DND-41 (cell line): ENCODE results near the gene INA.
A peak's percentile ranks its signal among the peaks of the same experiment; 100 is the strongest.

Source experiments
- EZH2 ChIP-seq: IDR thresholded peaks from 3 replicates; pipeline ENCODE4 v1.6.1; 2012; ENCODE audit warnings: borderline replicate concordance, low read depth, mild to moderate bottlenecking, moderate library complexity, low read length, inconsistent platforms; ENCODE audit not compliant: severe bottlenecking
- TF ChIP-seq, protein P1 (sequence below): IDR thresholded peaks from 2 replicates; pipeline ENCODE4 v1.5.1; 2012; ENCODE audit warnings: borderline replicate concordance, low read length, moderate library complexity, mild to moderate bottlenecking; ENCODE audit not compliant: poor library complexity, severe bottlenecking; ENCODE audit errors: extremely low read depth

DNA sequence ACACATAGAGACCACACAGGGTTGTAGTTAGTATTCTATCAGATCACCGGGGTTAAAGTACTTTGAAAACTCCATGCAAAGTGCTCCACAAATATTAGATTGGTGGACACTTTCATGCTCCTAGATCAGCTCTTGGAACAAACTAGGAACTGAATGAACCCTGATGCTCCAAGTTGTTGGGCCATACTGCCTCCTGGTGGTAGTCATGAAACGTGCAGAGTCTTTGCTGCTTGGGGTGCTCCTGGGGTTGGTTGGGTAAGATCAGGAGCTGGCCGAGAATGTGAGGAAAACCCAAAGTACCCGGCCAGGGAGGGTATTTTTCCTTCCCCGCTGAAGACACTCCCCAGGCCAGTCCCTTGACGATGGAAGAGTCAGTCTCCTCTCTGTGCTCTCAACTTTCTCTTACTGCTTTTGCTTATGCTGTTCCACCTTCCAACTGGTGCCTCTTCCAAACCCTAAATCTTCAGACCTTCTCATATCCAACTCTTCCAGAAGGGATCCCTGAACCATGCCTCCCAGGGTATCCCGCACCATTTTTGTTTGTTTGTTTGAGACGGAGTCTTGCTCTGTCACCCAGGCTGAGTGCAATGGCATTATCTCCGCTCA, 32.2 kb upstream of the INA start:
- TF ChIP-seq, protein P1, sequence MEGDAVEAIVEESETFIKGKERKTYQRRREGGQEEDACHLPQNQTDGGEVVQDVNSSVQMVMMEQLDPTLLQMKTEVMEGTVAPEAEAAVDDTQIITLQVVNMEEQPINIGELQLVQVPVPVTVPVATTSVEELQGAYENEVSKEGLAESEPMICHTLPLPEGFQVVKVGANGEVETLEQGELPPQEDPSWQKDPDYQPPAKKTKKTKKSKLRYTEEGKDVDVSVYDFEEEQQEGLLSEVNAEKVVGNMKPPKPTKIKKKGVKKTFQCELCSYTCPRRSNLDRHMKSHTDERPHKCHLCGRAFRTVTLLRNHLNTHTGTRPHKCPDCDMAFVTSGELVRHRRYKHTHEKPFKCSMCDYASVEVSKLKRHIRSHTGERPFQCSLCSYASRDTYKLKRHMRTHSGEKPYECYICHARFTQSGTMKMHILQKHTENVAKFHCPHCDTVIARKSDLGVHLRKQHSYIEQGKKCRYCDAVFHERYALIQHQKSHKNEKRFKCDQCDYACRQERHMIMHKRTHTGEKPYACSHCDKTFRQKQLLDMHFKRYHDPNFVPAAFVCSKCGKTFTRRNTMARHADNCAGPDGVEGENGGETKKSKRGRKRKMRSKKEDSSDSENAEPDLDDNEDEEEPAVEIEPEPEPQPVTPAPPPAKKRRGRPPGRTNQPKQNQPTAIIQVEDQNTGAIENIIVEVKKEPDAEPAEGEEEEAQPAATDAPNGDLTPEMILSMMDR: peak; percentile 99
- no peak for TF ChIP-seq EZH2
